Heart left ventricle (tissue), 16 donors: ENCODE results near the gene TOLLIP. TPM values are rescaled to one million over a fixed set of nuclear protein-coding genes. Genes with fewer than 3 reads are reported as not detected.
A peak's percentile ranks its signal among the peaks of the same experiment; 100 is the strongest.

ENCODE experiments used
- ATAC-seq, 4 donors: fragments of 200-7000 bp; cut with Tn5 transposase; one replicate each; pipeline ENCODE4 v1.9.1; 2020 to 2022; ENCODE audit warnings: moderate library complexity in 4 of 4, mild to moderate bottlenecking in 3 of 4, moderate number of reproducible peaks in 1 of 4
- DNase-seq, 5 donors: peaks; one replicate each; pipeline ENCODE4 v3.0.0-alpha.2; 2020
- H3K27ac ChIP-seq, 12 donors: fragments of 200-600 bp; sonication (generic) in 4 of 12; one replicate each; pipeline versions ENCODE4 v1.5.0 to v1.8.0; 2016 to 2022; ENCODE audit warnings: mild to moderate bottlenecking in 2 of 12
- H3K27me3 ChIP-seq, 9 donors: fragments of 200-600 bp; sonication (generic) in 2 of 9; one replicate each; pipeline versions ENCODE4 v1.5.1 to v1.8.0; 2016 to 2022; ENCODE audit warnings: mild to moderate bottlenecking in 3 of 9
- H3K36me3 ChIP-seq, 9 donors: fragments of 200-600 bp; sonication (generic) in 2 of 9; one replicate each; pipeline versions ENCODE4 v1.5.0 to v1.8.0; 2018 to 2022; ENCODE audit warnings: mild to moderate bottlenecking in 2 of 9
- H3K4me1 ChIP-seq, 12 donors: fragments of 200-600 bp; sonication (generic) in 4 of 12; one replicate each; pipeline versions ENCODE4 v1.5.0 to v1.8.0; 2016 to 2022; ENCODE audit warnings: mild to moderate bottlenecking in 3 of 12
- H3K4me3 ChIP-seq, 12 donors: fragments of 200-600 bp; sonication (generic) in 4 of 12; one replicate each; pipeline versions ENCODE4 v1.5.0 to v1.8.0; 2017 to 2022; ENCODE audit warnings: mild to moderate bottlenecking in 9 of 12, moderate library complexity in 4 of 12
- H3K9me3 ChIP-seq, 12 donors: fragments of 200-600 bp; sonication (generic) in 4 of 12; one replicate each; pipeline versions ENCODE4 v1.5.0 to v1.8.0; 2016 to 2022; ENCODE audit warnings: mild to moderate bottlenecking in 1 of 12
- POLR2A ChIP-seq, 2 donors: fragments of 450-650 bp; IDR thresholded peaks; one replicate each; pipeline ENCODE4 v1.6.1; 2017; ENCODE audit warnings: antibody characterized with exemption in 2 of 2, mild to moderate bottlenecking in 2 of 2, moderate library complexity in 2 of 2
- WGBS, 4 donors: extraction: QIAGEN DNeasy Blood & Tissue Kit in 2 of 4; methylation state at CpG; one replicate each; pipeline versions ENCODE4 v1.1.5 to v1.1.7; 2013 to 2018; 5-methylcytosine and 5-hydroxymethylcytosine counted together
- intact Hi-C, 10 donors: fragments of 100-400 bp; cut with DNase I; formaldehyde crosslinking; loops; one replicate each; pipeline versions ENCODE4 v1.11.1 to v1.14.2; 2022
- polyA plus RNA-seq, 2 donors: library from polyadenylated mRNA; stranded (reverse); fragments of 200-250 nt; gene quantifications; one replicate each; pipeline ENCODE4 v1.2.3, GENCODE V29; 2013
- total RNA-seq, 9 donors: library from RNA; depleted of rRNA in 2 of 9; stranded (reverse); fragments of >200 nt in 2 of 9; fragmentation: NEBNext Ultra II Directional in 3 of 9; extraction: Animal tissue kit (Norgen Biotek cat#: 25700) in 3 of 9; gene quantifications; one replicate each; pipeline versions ENCODE4 v1.1.0 to v1.2.4, GENCODE V29; 2016 to 2023
- TF ChIP-seq, protein P1 (sequence below), 12 donors: fragments of 200-600 bp; sonication (generic) in 4 of 12; IDR thresholded peaks; one replicate each; pipeline versions ENCODE4 v1.5.0 to v1.8.0; 2018 to 2022; ENCODE audit warnings: antibody characterized with exemption in 12 of 12, mild to moderate bottlenecking in 5 of 12
- donor health status: ischemic (EF 13 %, LVEDD 7.1; RV severe dilation, severe dysfunction).
- donor health status: healthy with polysubstance abuse.
- donor health status: DM: no; HTN: yes; CAD: no.
- donor health status: DM: no; HTN: no; CAD: no.
- donor health status: ischemic (EF 25% LVEDD 6.9; RV normal size, moderate dysfunction).
- donor health status: ischemic (EF 25% LVEDD 5.7; RV mildly dilated, moderate dysfunction).
- donor health status: healthy.
- donor health status: DM: yes; HTN: yes; CAD: no.
- donor health status: ischemic (EF 35%, LVEDD 5.7; RV mildly dilated, moderate dysfunction).
- donor health status: nonischemic (EF 11% LVEDD 7.7; RV severe dilation, severe dysfunction).
- donor health status: DM: yes; HTN: yes; CAD: no.
- donor health status: PGD.
- donor health status: ischemic (EF 29% LVEDD 5.4; RV normal size, mild dysfunction).
- donor health status: nonischemic (EF 23%, LVEDD 6.1; RV moderate dilation, normal function).

Gene TOLLIP
- total and polyA plus RNA-seq, 11 donors = 27.4 to 57.2 (median 44.9) TPM

DNA sequence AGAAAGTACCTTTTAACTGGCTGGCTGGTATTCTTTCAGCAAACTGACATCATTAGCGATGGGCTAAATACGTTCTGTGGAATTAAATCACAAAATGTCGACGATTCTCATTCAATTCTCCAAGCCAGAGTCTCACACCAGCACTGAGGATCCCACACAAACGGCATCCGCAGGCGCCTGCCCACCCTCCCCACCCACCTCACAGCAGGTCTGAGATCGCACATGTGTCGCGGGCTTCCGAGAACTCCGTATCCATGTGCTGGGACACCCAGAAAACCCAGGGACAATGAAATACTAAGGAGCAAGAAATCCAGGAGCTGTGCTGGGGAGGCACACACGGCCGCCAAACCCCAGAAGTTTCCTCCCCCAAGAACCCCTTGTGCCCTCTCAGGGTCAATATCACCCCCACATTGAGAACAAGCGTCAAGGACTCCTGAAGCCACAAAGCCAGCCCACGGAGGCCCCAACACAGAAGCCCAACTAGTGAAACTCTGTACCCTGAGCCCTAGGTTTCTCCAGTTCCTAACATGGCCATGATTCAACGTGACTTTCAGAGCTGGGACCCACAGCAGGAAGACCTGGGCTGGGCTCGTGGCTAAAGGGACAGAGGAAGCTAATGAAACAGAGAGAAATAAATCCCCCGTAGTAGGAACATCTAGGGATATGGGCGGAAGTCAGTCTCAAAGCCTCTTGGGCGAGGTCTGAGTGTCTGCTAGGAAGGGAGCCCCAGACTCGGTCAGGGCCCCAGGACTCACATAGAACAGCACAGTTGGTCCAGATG is 8.0 kb downstream of the TOLLIP start:
- WGBS, 4 donors = 90 to 94% (median 92%) methylated on average over 22 of the region's 22 CpGs
- DNase-seq (no peak), ATAC-seq (no peak)
- intact Hi-C loops = loop anchor here in 2 of 10 donors (10.0 kb wide), 1 partner anchor 213 kb away; no protein-coding TSS in a partner anchor
- Histone ChIP-seq H3K27me3 (no peaks in the 10 kb centered on the region), H3K9me3 (no peaks in the 10 kb centered on the region), H3K36me3 (peaks cover 0 to 32% (median 5%) of the 10 kb centered on the region in 9 donors), H3K4me3 (no peak overlapping the region), H3K27ac (no peak overlapping the region), H3K4me1 (peaks cover 0 to 63% (median 48%) of the 10 kb centered on the region in 12 donors)
- TF ChIP-seq, protein P1, sequence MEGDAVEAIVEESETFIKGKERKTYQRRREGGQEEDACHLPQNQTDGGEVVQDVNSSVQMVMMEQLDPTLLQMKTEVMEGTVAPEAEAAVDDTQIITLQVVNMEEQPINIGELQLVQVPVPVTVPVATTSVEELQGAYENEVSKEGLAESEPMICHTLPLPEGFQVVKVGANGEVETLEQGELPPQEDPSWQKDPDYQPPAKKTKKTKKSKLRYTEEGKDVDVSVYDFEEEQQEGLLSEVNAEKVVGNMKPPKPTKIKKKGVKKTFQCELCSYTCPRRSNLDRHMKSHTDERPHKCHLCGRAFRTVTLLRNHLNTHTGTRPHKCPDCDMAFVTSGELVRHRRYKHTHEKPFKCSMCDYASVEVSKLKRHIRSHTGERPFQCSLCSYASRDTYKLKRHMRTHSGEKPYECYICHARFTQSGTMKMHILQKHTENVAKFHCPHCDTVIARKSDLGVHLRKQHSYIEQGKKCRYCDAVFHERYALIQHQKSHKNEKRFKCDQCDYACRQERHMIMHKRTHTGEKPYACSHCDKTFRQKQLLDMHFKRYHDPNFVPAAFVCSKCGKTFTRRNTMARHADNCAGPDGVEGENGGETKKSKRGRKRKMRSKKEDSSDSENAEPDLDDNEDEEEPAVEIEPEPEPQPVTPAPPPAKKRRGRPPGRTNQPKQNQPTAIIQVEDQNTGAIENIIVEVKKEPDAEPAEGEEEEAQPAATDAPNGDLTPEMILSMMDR (IDR thresholded peaks at IDR 0.05) = no peak
- no peak for TF ChIP-seq POLR2A (IDR thresholded peaks at IDR 0.05)

DNA sequence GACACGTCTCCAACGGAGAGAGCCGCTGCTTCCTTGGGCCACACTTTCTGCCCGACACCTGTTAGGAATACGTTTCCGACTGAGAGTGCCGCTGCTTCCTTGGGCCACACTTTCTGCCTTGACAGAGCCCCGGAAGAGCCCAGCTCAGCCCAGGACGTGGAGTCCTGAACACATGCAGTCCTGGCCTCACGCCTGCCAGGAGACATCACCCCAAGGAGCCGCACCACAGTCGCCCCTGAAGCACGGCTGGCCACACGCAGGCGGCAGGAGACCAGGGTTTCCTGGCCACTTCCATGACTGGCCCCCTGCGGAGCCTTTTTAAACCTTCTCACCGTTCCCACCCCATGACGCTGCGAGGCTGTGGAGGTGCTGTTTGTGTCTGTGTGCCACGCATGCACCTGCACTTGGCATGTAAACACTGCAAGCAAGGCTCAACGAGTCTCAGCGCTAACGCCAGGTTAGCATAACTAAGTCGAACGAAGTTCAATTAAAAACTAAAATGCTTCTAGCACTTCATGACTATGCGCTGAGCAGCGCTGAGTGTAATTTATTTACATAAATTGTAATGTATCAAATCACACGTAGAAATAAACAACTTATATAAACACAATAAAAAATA is 8.8 kb downstream of the TOLLIP start:
- Histone ChIP-seq H3K4me3 (no peak overlapping the region), H3K4me1 (peaks cover 0 to 63% (median 46%) of the 10 kb centered on the region in 12 donors), H3K36me3 (peaks cover 0 to 34% (median 5%) of the 10 kb centered on the region in 9 donors), H3K27ac (peak overlapping the region in 2 of 12 donors; percentile 9 to 25), H3K27me3 (no peaks in the 10 kb centered on the region), H3K9me3 (no peaks in the 10 kb centered on the region)
- intact Hi-C loops = loop anchor here in 2 of 10 donors (10.0 kb wide), 1 partner anchor 214 kb away; no protein-coding TSS in a partner anchor
- DNase-seq = no peak
- no peak for TF ChIP-seq POLR2A (IDR thresholded peaks at IDR 0.05)
- TF ChIP-seq, protein P1 (IDR thresholded peaks at IDR 0.05) = no peak
- ATAC-seq = no peak
- WGBS, 4 donors = 87 to 93% (median 91%) methylated on average over 28 of the region's 28 CpGs

DNA sequence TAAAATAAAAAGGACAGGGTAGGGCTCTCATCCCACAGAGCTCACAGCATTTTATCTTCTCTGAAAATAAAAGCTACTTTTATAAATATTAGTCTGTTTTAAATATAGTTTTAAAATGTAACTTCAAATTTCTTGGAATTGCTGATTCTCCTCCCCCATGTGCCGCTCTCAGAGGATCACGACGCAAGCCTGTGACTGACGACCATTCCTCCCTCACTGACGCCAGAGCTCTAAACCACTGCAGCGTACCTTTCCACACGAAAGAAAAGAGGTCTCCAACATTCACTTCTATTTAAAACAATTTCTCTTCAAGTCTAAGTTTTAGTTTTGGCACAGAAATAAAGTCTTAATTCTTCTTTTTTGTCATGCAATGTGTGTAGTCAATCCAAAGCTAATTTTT is 9.3 kb downstream of the TOLLIP start:
- 67 to 85% (median 73%) methylated on average over 7 of the region's 7 CpGs for WGBS, 4 donors
- no peak for TF ChIP-seq POLR2A (IDR thresholded peaks at IDR 0.05)
- TF ChIP-seq, protein P1 (IDR thresholded peaks at IDR 0.05) = no peak
- no peak for ATAC-seq
- intact Hi-C loops = loop anchor here in 2 of 10 donors (10.0 kb wide), 1 partner anchor 215 kb away; no protein-coding TSS in a partner anchor
- DNase-seq = no peak
- no peaks in the 10 kb centered on the region for H3K9me3 ChIP-seq
- peaks cover 0 to 62% (median 44%) of the 10 kb centered on the region in 12 donors for H3K4me1 ChIP-seq
- H3K4me3 ChIP-seq = no peak overlapping the region
- no peaks in the 10 kb centered on the region for H3K27me3 ChIP-seq
- peaks cover 0 to 34% (median 8%) of the 10 kb centered on the region in 9 donors for H3K36me3 ChIP-seq
- peak overlapping the region in 2 of 12 donors; percentile 9 to 25 for H3K27ac ChIP-seq

DNA sequence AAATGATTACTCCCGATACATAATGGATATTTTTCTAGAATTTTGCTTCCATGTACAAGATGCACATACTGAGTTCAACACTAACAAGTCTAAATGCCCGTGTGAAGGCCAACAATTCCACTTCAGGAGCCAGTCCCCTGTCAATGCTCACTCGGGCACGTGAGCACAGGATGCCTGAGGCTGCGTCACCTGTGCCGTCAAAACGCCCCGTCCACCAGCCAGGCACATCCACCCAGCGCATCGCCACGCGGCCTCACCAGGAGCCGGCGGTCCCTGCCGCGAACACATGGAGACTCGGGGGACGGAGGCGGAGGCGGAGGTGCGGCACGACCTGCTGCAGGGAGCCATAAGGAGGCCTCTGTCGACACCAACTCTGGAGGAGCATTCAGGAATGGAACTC is 9.8 kb downstream of the TOLLIP start:
- Histone ChIP-seq H3K27me3 (no peaks in the 10 kb centered on the region), H3K4me3 (no peak overlapping the region), H3K27ac (peak overlapping the region in 4 of 12 donors; percentile 9 to 63 (median 44)), H3K4me1 (peaks cover 0 to 57% (median 43%) of the 10 kb centered on the region in 12 donors), H3K9me3 (no peaks in the 10 kb centered on the region), H3K36me3 (peaks cover 0 to 33% (median 11%) of the 10 kb centered on the region in 9 donors)
- TF ChIP-seq, protein P1 (IDR thresholded peaks at IDR 0.05) = no peak
- TF ChIP-seq POLR2A (IDR thresholded peaks at IDR 0.05) = no peak
- WGBS, 4 donors = 80 to 92% (median 85%) methylated on average over 21 to 23 of the region's 23 CpGs
- DNase-seq (no peak), ATAC-seq (no peak)
- intact Hi-C loops = loop anchor here in 3 of 10 donors (10.0 kb wide), 1 partner anchor 215 kb away; no protein-coding TSS in a partner anchor
